Measurements from ENCODE around the gene WIPF3. TPM values are rescaled to one million over a fixed set of nuclear protein-coding genes. Genes with fewer than 3 reads are reported as not detected.

Gene WIPF3
- polyA plus RNA-seq, 3 donors from 2014 or later: not detected

DNA sequence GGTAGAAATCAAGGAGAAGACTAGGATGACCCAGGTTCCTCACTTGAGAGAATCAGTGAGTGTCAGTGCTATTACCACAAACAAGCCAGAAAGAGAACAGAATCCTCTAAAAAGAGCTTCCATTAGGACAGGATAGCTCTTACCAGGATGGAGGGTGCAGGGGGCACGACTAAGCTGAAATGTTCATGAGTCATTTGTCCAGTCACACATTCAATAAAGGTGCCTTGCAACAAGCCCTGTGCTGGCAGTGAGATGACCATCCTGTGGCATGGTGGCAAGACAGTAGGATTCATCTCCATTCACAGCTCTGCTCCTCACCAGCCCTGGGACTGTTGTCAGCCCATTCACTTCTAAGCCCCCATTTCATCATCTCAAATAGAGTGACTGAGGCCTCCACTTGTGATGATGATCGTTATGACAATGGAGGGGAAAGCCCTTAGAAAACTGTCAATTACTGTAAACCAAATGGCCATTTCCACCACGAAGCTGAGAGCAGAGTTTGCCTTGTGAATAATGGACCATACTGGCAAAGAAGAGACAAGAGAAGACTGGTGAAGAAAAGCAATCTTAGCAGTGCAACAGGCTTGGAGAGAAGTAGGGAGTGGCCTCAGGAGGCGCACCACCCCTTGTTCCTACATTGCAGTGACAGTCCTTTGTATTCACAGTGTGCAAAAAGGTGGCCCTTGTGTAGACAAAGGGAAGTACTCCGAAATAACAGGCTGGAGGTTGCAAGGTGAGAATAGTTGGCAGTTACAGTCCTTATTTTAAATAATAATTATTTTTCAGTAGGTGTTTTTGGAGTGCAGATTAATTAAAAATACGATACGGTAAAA, 9.0 kb upstream of the WIPF3 start:
- Mint-ChIP-seq H3K9me3 (no peaks in the 10 kb centered on the region), H3K27me3 (ENCODE audit: low read depth in 3 of 3) (peaks cover 6 to 16% (median 10%) of the 10 kb centered on the region in 3 donors), H3K36me3 (no peaks in the 10 kb centered on the region), H3K27ac (no peak overlapping the region), H3K4me3 (no peak overlapping the region), H3K4me1 (no peaks in the 10 kb centered on the region)
- DNase-seq: no peak

DNA sequence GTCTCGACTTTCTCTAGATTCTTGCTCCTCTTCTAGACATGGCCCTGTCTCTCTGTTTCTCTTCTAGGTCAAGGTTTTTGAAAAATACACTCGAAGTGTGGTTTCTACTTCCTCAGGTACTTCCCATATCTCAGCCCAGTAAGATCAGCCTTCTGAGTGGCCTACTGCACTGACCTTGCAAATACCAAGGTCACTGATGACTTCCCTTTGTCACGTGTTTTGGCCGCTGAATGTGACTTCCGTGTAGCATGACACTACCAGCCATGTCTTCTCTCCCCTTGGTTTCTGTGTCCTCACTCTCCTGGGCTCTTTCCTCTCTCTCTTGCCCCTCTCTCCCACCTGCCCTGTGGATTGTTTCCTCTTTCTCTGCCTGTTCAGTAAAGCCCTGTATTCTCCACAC, 7.9 kb upstream of the WIPF3 start:
- no peaks in the 10 kb centered on the region for H3K4me1 Mint-ChIP-seq

DNA sequence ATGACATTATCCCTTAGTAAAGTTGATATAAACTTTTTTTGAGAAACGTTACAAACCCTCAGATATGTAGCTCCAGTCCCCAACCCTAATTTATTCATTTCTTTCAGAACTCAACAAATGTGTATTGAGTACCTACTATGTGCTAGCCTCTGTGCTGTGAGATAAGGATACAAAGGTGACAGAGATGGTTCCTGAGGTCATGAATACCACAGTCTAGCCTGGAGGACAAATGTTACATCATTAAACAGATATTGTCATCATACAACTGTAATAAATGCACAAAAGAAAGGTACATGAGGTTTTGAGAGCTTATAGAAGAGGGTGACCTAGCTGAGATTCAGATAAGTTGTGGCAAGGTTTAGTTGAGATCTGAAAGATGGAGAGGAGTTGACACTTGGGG, 4.4 kb upstream of the WIPF3 start:
- H3K36me3 Mint-ChIP-seq: no peaks in the 10 kb centered on the region
- no peak overlapping the region for H3K27ac Mint-ChIP-seq
- DNase-seq: no peak
- no peak overlapping the region for H3K4me3 Mint-ChIP-seq
- H3K9me3 Mint-ChIP-seq: no peaks in the 10 kb centered on the region
- peaks cover 7 to 29% (median 24%) of the 10 kb centered on the region in 3 donors for H3K27me3 Mint-ChIP-seq (ENCODE audit: low read depth in 3 of 3)
- peaks cover 0 to under 1% of the 10 kb centered on the region in 2 donors for H3K4me1 Mint-ChIP-seq

More for the DNA sequence above, 7.9 kb upstream of the WIPF3 start:
- Mint-ChIP-seq H3K36me3 (no peaks in the 10 kb centered on the region), H3K27me3 (ENCODE audit: low read depth in 3 of 3) (peaks cover 8 to 18% (median 10%) of the 10 kb centered on the region in 3 donors), H3K9me3 (no peaks in the 10 kb centered on the region), H3K4me3 (no peak overlapping the region), H3K27ac (no peak overlapping the region)
- DNase-seq: no peak

DNA sequence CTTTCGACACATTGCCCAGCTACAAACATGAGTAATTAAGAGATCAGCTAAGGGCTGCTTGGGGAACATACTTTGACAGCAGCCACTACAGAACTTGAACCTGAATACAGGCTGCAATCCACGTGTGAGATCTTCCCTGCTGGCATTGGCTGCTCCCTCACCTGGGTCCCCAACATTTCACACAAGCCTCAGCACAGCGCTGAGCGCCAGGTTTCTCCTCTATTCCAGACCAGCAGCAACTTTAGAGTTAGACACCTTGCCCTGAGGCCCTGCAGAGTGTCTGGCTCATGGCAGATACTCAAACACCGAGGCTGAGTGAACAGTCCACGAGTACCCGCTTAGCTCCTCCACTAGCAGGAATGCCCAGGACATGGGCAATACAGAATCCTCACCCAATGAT, 1.3 kb upstream of the WIPF3 start:
- no peaks in the 10 kb centered on the region for H3K36me3 Mint-ChIP-seq
- peak overlapping the region in 1 of 5 donors; percentile 16 for H3K4me3 Mint-ChIP-seq
- no peaks in the 10 kb centered on the region for H3K9me3 Mint-ChIP-seq

DNA sequence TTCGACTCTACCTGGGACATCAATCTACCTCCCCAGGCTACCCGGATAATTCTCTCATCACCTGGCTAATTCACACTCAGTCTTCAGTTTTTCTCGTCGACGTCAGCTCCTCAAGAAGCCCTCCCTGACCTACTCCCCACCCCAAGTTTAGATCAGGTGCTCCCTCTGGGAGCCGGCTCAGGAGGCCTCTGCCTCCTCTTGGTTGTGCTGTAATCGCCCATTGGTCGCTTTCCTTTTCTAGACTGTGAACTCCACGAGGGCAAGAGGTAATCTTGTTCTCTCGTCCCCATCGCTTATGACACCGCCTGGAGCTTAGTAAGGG, 461 bp upstream of the WIPF3 start:
- Mint-ChIP-seq H3K27ac (no peak overlapping the region), H3K27me3 (ENCODE audit: low read depth in 3 of 3) (peaks cover 10 to 40% (median 33%) of the 10 kb centered on the region in 3 donors), H3K4me1 (peaks cover 10% of the 10 kb centered on the region in 2 donors), H3K4me3 (peak overlapping the region in 3 of 5 donors; percentile 10 to 27 (median 22)), H3K36me3 (no peaks in the 10 kb centered on the region), H3K9me3 (no peaks in the 10 kb centered on the region)
- DNase-seq: no peak

More for the DNA sequence above, 1.3 kb upstream of the WIPF3 start:
- H3K27ac Mint-ChIP-seq: no peak overlapping the region
- H3K27me3 Mint-ChIP-seq (ENCODE audit: low read depth in 3 of 3): peaks cover 10 to 34% (median 31%) of the 10 kb centered on the region in 3 donors
- no peak for DNase-seq
- H3K4me1 Mint-ChIP-seq: peaks cover 10% of the 10 kb centered on the region in 2 donors

DNA sequence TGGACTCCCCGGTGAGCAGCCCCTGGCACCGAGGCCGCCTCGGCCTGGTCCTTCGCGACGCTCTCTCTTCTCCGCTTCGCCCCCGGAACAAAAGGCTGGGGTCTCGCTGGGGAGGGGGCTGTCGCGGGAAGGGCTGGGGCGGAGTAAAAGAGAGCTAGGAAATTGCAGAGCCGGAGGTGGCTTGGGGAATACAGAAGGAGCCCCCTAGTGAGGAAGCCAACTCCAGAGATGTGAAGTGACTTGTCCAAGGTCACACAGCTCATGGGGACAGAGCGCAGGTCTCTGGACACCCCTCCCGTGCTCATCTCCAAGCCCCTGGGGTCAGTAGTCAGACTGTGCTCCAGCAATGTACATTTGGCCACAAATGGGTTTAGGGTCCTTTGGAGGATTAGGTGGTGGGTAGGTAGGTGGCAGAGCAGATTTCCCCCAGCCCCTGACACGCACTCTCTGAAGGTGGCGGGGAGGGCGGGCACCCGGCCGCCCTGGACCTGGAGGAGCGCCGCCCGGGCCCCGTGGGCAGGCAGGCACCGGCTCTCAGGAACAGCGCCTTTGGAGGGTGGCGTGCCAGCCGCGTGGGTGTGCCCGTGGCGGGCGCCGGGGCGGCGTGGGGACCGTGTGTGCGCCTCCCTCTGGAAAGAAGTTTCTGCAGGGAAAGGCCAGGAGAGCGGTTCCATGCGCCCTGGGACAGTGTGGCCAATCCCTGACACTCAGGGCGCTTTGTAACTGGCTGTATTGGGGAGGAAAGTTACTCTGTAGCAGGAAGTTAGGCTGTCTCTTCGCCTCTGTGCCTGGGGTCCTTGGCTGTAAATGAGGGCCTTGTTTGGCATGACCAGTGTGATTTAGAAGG, 910 bp downstream of the WIPF3 start:
- Mint-ChIP-seq H3K4me1 (peaks cover 10% of the 10 kb centered on the region in 2 donors), H3K27ac (no peak overlapping the region), H3K27me3 (ENCODE audit: low read depth in 3 of 3) (peaks cover 9 to 37% (median 29%) of the 10 kb centered on the region in 3 donors), H3K4me3 (peak overlapping the region in 3 of 5 donors; percentile 12 to 43 (median 15)), H3K9me3 (no peaks in the 10 kb centered on the region), H3K36me3 (no peaks in the 10 kb centered on the region)
- no peak for DNase-seq

DNA sequence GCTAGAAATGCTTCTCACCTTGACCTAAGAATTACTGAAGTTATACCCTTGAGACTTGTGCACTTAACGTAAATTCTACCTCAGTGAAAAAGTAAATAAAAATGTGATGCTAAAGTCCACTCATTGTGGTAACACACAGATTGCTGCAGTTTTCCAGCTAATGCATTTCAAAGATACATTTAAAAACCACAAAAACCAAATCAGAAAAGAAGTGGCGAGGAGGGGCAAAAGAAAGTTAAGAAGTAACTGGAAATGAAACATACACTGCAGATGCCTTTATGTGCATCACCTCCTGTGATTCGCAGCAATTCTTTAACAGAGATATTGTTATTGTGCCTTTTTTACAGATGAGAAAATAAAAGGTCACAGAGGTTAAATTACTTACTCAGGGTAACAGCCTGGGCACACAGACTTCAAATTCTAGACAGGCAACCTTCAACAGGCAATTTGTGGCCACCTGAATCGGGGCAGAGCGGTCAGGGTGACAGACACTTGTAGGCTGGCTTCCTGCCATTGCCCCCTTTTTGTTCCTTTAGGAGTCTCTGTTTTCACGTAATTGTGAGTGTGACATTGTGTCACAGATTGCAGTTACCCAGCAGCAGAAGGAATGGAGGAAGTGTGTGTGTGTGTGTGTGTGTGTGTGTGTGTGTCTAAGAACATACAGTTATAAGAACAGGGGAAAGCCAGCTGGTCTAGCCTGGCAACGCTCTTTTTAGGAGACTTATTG, 1.9 kb downstream of the WIPF3 start:
- H3K4me3 Mint-ChIP-seq: peak overlapping the region in 1 of 5 donors; percentile 6
- peaks cover 7 to 35% (median 29%) of the 10 kb centered on the region in 3 donors for H3K27me3 Mint-ChIP-seq (ENCODE audit: low read depth in 3 of 3)
- H3K4me1 Mint-ChIP-seq: peaks cover 10% of the 10 kb centered on the region in 2 donors
- no peaks in the 10 kb centered on the region for H3K9me3 Mint-ChIP-seq
- DNase-seq: peak in 1 of 3 donors; percentile 9
- no peak overlapping the region for H3K27ac Mint-ChIP-seq
- no peaks in the 10 kb centered on the region for H3K36me3 Mint-ChIP-seq

DNA sequence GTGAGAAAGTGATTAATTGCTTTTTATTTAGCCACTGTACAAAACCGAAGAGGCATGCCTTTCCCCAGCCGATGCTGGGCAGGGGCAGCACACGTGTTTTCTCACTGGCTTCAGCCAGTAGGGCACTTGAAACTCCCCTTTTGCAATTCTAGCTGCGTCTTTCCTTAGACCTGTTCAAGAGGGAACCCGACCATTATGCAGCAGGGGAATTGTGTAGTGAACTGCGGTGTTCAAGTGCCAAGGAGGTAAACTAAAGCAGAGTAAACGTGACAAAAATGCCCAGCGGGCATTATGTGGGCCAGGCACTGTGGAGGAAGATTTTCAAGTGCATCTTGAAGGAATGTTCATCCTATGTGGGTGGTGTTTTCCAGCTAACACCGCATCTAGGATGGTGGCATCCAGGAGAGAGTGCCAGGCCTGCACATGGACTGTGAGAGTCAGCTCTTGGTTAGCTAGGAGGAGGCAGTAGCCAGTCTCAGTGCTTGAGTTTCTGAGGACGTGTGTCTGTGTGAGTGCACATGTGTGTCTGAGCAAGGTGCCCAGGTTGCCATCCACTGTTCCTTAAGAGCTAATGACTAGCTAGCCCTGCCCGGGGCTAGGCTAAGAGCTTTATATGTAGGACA, 3.3 kb downstream of the WIPF3 start:
- no peak overlapping the region for H3K27ac Mint-ChIP-seq
- no peak overlapping the region for H3K4me3 Mint-ChIP-seq
- peaks cover 9 to 28% (median 23%) of the 10 kb centered on the region in 3 donors for H3K27me3 Mint-ChIP-seq (ENCODE audit: low read depth in 3 of 3)
- no peak for DNase-seq
- peaks cover 10% of the 10 kb centered on the region in 2 donors for H3K4me1 Mint-ChIP-seq
- H3K36me3 Mint-ChIP-seq: no peaks in the 10 kb centered on the region
- no peaks in the 10 kb centered on the region for H3K9me3 Mint-ChIP-seq

DNA sequence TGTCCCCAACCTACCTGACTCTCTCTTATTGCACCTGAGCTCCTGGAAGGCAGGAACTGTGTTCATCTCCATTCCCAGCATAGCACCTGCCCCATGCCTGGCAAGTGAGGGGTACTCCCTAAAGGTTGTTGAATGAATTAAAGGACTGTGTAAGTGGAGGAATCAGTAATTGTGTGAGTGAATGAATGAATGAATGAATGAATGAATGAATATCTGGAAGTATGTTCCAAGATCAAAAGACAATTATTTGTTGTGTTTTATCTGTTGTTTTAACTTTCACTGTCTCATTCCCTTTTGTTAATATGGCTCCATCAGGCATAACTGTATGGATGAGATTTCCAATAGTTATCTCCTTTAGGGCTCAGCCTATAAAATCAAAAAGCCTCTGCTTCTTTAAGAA, 4.0 kb downstream of the WIPF3 start:
- no peak for DNase-seq
- peaks cover 9 to 25% (median 21%) of the 10 kb centered on the region in 3 donors for H3K27me3 Mint-ChIP-seq (ENCODE audit: low read depth in 3 of 3)
- H3K27ac Mint-ChIP-seq: no peak overlapping the region
- no peak overlapping the region for H3K4me3 Mint-ChIP-seq
- no peaks in the 10 kb centered on the region for H3K36me3 Mint-ChIP-seq
- H3K9me3 Mint-ChIP-seq: no peaks in the 10 kb centered on the region
- peaks cover 10% of the 10 kb centered on the region in 2 donors for H3K4me1 Mint-ChIP-seq

DNA sequence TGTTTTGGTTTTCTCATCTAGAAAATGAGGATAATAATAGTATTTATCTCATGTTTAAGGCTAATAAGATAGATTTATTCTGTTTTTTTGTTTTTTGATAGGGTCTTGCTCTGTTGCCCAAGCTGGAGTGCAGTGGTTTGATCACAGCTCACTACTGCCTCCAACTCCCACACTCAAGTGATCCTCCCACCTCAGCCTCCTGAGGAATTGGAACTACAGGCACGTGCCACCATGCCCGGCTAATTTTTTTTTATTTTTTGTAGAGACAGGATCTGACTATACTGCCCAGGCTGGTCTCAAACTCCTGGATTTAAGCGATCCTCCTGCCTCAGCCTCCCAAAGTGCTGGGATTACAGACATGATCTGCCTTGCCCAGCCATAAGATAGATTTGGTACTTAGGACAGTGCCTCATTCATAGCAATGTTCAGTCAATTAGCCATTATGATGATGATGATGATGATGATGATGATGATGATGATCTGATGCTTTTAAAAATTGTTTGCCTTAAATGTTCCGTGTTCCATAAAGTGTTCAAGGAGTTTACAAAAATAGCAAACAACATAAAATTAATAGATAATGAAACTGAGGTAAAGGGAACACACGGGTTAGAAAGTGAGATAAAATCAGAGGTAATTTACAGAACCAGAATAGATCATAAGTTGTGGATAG, 4.6 kb downstream of the WIPF3 start:
- peaks cover 10% of the 10 kb centered on the region in 2 donors for H3K4me1 Mint-ChIP-seq
- peaks cover 8 to 23% (median 17%) of the 10 kb centered on the region in 3 donors for H3K27me3 Mint-ChIP-seq (ENCODE audit: low read depth in 3 of 3)
- H3K4me3 Mint-ChIP-seq: no peak overlapping the region
- no peak overlapping the region for H3K27ac Mint-ChIP-seq
- DNase-seq: no peak
- H3K36me3 Mint-ChIP-seq: no peaks in the 10 kb centered on the region
- no peaks in the 10 kb centered on the region for H3K9me3 Mint-ChIP-seq

DNA sequence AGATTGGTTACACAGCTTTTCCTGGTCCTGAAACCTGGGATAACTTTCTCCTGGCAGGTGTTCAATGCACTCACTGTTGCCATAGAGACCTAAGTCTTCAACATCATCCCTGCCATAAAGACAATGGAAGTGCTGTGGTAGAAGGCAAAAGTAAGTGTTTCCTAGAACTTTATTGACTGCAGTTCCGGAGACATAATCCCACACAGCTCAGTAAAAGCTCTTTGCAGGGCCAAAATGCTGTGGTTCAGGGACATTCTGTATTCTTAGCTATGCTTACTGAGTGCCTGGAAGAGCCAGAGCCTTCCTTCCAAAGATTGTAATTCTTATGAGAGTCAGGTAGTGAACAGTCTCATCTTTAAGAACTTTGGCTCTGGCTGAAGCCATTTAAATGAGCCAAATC, 5.3 kb downstream of the WIPF3 start:
- DNase-seq: no peak
- H3K27ac Mint-ChIP-seq: no peak overlapping the region
- peaks cover 7 to 22% (median 15%) of the 10 kb centered on the region in 3 donors for H3K27me3 Mint-ChIP-seq (ENCODE audit: low read depth in 3 of 3)
- no peaks in the 10 kb centered on the region for H3K36me3 Mint-ChIP-seq
- H3K4me3 Mint-ChIP-seq: no peak overlapping the region
- H3K4me1 Mint-ChIP-seq: peaks cover 10% of the 10 kb centered on the region in 2 donors
- no peaks in the 10 kb centered on the region for H3K9me3 Mint-ChIP-seq

DNA sequence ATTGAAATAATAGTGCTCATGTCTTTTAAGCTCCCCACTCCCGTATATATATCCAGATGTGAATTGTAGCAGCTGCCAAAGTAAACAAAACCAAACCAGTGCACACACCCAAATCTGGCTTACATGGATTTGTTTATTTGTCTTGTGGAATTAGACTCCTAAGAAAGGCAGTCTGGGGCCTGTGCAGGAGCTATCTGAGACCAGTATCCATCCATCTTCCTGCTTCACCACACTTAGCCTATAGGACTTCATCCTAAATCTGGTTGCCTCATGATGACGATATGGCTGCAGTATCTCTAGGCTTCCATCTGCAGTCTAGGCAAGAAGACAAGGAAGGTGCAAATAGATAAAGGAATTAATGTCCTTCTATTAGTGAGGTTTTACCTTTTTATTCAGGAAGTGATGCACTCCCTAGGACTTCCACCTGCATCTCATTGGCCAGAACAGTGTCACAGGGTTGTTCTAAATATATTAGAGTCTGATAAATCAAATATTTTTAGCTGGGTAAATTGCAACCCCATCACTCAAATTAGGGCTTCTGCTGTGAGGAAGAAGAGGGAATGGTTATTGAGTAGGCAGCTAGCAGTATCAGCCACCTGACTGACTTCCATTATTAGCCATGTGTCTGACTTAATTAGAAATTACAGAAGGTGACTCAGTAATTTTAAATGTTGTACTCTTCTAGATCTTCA, 6.0 kb downstream of the WIPF3 start:
- Mint-ChIP-seq H3K9me3 (no peaks in the 10 kb centered on the region), H3K4me3 (no peak overlapping the region), H3K27me3 (ENCODE audit: low read depth in 3 of 3) (peaks cover 5 to 22% (median 15%) of the 10 kb centered on the region in 3 donors), H3K27ac (no peak overlapping the region), H3K4me1 (peaks cover 8 to 10% of the 10 kb centered on the region in 2 donors), H3K36me3 (no peaks in the 10 kb centered on the region)
- DNase-seq: no peak

Measured in immature natural killer cell (primary cell).